ENCODE data around the gene RAB9A. TPM values are rescaled to one million over a fixed set of nuclear protein-coding genes. Genes with fewer than 3 reads are reported as not detected.

Gene RAB9A
- total and polyA plus RNA-seq, 5 experiments from 2014 or later: 13.7 to 22.1 (median 15.6) TPM

- Mint-ChIP-seq H3K27me3 (no peaks in the 10 kb centered on the region), H3K36me3 (peaks cover 5 to 72% (median 6%) of the 10 kb centered on the region in 3 donors), H3K4me3 (no peak overlapping the region), H3K27ac (peak overlapping the region in 2 of 10 donors; percentile 28 to 59), H3K4me1 (peaks cover 7 to 51% (median 16%) of the 10 kb centered on the region in 4 donors), H3K9me3 (no peaks in the 10 kb centered on the region)
- ATAC-seq: no peak
- POLR2A ChIA-PET: no interaction called here
- no peak for DNase-seq
These were observed 65.8 kb downstream of the RAB9A start for GRCh38 chrX:13754765-13755164.

- POLR2A ChIA-PET: no interaction called here
- Mint-ChIP-seq H3K4me1 (peaks cover 5 to 52% (median 15%) of the 10 kb centered on the region in 4 donors), H3K36me3 (peaks cover 4 to 72% (median 5%) of the 10 kb centered on the region in 3 donors), H3K27me3 (no peaks in the 10 kb centered on the region), H3K27ac (peak overlapping the region in 7 of 10 donors; percentile 28 to 82 (median 50)), H3K4me3 (peak overlapping the region in 1 of 10 donors; percentile 6), H3K9me3 (no peaks in the 10 kb centered on the region)
- DNase-seq (peak in 2 of 10 donors; percentile 5 to 23), ATAC-seq (peak; percentile 52 to 68)
These were observed 66.3 kb downstream of the RAB9A start for GRCh38 chrX:13755254-13755653.

GRCh38 chrX:13756381-13756780 is 67.5 kb downstream of the RAB9A start:
- no peak for ATAC-seq
- Mint-ChIP-seq H3K4me3 (no peak overlapping the region), H3K27me3 (no peaks in the 10 kb centered on the region), H3K27ac (no peak overlapping the region), H3K4me1 (peaks cover 5 to 54% (median 15%) of the 10 kb centered on the region in 4 donors), H3K36me3 (peaks cover 4 to 77% (median 5%) of the 10 kb centered on the region in 3 donors), H3K9me3 (no peaks in the 10 kb centered on the region)
- no peak for DNase-seq
- POLR2A ChIA-PET: no interaction called here

GRCh38 chrX:13759152-13759718 is 70.3 kb downstream of the RAB9A start:
- peaks cover 0 to 47% (median 6%) of the 10 kb centered on the region in 4 donors for H3K4me1 Mint-ChIP-seq
- no peak for DNase-seq
- peak overlapping the region in 3 of 10 donors; percentile 13 to 70 (median 33) for H3K27ac Mint-ChIP-seq
- peaks cover 2 to 68% (median 5%) of the 10 kb centered on the region in 3 donors for H3K36me3 Mint-ChIP-seq
- H3K27me3 Mint-ChIP-seq: no peaks in the 10 kb centered on the region
- ATAC-seq: no peak
- H3K9me3 Mint-ChIP-seq: no peaks in the 10 kb centered on the region
- H3K4me3 Mint-ChIP-seq: peak overlapping the region in 1 of 10 donors; percentile 2
- POLR2A ChIA-PET: no interaction called here

Other genes starting within 250 kb of the RAB9A start
- gene EGFL6, start 119.5 kb upstream of the RAB9A start, total RNA-seq: not detected
- gene EGFL6, start 119.5 kb upstream of the RAB9A start, polyA plus RNA-seq: not detected
- gene TCEANC, start 36.0 kb upstream of the RAB9A start, total RNA-seq: 10 to 100 TPM; 13.7 to 14.5 TPM
- 10 to 100 TPM in 1 of 3 donors, 1 to 10 TPM in 2; 6.2 to 11.5 (median 8.7) TPM for gene TCEANC, start 36.0 kb upstream of the RAB9A start, polyA plus RNA-seq
- 10 to 100 TPM; 34.3 to 35.5 TPM for gene TRAPPC2, start 45.5 kb downstream of the RAB9A start, total RNA-seq
- 10 to 100 TPM; 25.7 to 51.5 (median 31.9) TPM for gene TRAPPC2, start 45.5 kb downstream of the RAB9A start, polyA plus RNA-seq
- 100 to 1,000 TPM; 119 to 127 TPM for gene OFD1, start 45.6 kb downstream of the RAB9A start, total RNA-seq
- gene OFD1, start 45.6 kb downstream of the RAB9A start, polyA plus RNA-seq: 10 to 100 TPM; 27.3 to 37.6 (median 33.8) TPM
- gene GPM6B, start 128.0 kb downstream of the RAB9A start, total RNA-seq: not detected
- under 1 TPM; 0.16 to 0.68 (median 0.46) TPM for gene GPM6B, start 128.0 kb downstream of the RAB9A start, polyA plus RNA-seq

Data from naive thymus-derived CD8-positive, alpha-beta T cell (primary cell).